ENCODE data around the gene S100A16.

GRCh38 chr1:153560771-153561465 lies 52.0 kb downstream of the S100A16 start:
- TF ChIP-seq CTCF (IDR thresholded peaks at IDR 0.05) (no peak), POLR2A (IDR thresholded peaks at IDR 0.05) (no peak), POLR2AphosphoS5 (IDR thresholded peaks at IDR 0.05) (no peak), EP300 (IDR thresholded peaks at IDR 0.05) (no peak)

All from stomach (tissue), 4 donors.